Measurements from ENCODE around the gene ADGRG6.

DNA sequence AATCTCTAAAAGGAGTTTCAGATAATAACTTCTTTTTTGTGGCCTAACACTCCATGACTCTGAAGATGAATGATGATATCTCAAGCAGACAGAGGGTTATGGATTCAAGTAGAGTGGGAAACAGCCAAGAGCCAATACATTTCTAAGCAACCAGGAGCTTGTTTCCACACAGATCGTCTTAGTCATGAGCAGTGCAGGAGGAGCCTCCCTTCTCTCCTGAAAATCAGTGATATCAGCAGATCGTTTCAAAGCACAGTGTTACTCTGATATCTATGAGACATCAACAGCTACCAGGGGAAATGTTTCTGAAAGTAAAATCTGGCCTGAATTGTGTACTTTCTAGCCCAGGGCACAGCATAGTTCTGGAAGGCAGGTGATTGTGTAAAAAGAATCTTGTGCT is 11.5 kb downstream of the ADGRG6 start:
- TF ChIP-seq, protein P1, sequence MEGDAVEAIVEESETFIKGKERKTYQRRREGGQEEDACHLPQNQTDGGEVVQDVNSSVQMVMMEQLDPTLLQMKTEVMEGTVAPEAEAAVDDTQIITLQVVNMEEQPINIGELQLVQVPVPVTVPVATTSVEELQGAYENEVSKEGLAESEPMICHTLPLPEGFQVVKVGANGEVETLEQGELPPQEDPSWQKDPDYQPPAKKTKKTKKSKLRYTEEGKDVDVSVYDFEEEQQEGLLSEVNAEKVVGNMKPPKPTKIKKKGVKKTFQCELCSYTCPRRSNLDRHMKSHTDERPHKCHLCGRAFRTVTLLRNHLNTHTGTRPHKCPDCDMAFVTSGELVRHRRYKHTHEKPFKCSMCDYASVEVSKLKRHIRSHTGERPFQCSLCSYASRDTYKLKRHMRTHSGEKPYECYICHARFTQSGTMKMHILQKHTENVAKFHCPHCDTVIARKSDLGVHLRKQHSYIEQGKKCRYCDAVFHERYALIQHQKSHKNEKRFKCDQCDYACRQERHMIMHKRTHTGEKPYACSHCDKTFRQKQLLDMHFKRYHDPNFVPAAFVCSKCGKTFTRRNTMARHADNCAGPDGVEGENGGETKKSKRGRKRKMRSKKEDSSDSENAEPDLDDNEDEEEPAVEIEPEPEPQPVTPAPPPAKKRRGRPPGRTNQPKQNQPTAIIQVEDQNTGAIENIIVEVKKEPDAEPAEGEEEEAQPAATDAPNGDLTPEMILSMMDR (IDR thresholded peaks at IDR 0.05): no peak
- TF ChIP-seq POLR2AphosphoS5 (IDR thresholded peaks at IDR 0.05; ENCODE audit: low read depth, low read length) (peak; percentile 55), TAF1 (IDR thresholded peaks at IDR 0.05; ENCODE audit: borderline replicate concordance, low read depth, low read length) (no peak), EZH2phosphoT487 (IDR thresholded peaks at IDR 0.05; ENCODE audit: borderline replicate concordance, low read depth) (no peak), JUND (IDR thresholded peaks at IDR 0.05) (peak; percentile 47; the same call in 1 of the 2 replicates), GABPA (IDR thresholded peaks at IDR 0.05; ENCODE audit: low read depth) (no peak), EP300 (IDR thresholded peaks at IDR 0.05; ENCODE audit: borderline replicate concordance in 1 of 2, low read depth in 1 of 2, low read length in 1 of 2) (0 out of 4 replicates have a peak, but pooled peaks of 1 of the 2 experiments have one; percentile 28), RAD21 (IDR thresholded peaks at IDR 0.05; ENCODE audit: low read length) (no peak), ELF1 (IDR thresholded peaks at IDR 0.05) (no peak), CHD2 (IDR thresholded peaks at IDR 0.05; ENCODE audit: low read length, partially characterized antibody) (no peak)
- TF ChIP-seq, protein P2, sequence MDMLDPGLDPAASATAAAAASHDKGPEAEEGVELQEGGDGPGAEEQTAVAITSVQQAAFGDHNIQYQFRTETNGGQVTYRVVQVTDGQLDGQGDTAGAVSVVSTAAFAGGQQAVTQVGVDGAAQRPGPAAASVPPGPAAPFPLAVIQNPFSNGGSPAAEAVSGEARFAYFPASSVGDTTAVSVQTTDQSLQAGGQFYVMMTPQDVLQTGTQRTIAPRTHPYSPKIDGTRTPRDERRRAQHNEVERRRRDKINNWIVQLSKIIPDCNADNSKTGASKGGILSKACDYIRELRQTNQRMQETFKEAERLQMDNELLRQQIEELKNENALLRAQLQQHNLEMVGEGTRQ (IDR thresholded peaks at IDR 0.05; ENCODE audit: borderline replicate concordance, low read depth, low read length): no peak
- TF ChIP-seq, protein P3, sequence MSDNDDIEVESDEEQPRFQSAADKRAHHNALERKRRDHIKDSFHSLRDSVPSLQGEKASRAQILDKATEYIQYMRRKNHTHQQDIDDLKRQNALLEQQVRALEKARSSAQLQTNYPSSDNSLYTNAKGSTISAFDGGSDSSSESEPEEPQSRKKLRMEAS (IDR thresholded peaks at IDR 0.05; ENCODE audit: low read depth): no peak
- TF ChIP-seq, protein P4, sequence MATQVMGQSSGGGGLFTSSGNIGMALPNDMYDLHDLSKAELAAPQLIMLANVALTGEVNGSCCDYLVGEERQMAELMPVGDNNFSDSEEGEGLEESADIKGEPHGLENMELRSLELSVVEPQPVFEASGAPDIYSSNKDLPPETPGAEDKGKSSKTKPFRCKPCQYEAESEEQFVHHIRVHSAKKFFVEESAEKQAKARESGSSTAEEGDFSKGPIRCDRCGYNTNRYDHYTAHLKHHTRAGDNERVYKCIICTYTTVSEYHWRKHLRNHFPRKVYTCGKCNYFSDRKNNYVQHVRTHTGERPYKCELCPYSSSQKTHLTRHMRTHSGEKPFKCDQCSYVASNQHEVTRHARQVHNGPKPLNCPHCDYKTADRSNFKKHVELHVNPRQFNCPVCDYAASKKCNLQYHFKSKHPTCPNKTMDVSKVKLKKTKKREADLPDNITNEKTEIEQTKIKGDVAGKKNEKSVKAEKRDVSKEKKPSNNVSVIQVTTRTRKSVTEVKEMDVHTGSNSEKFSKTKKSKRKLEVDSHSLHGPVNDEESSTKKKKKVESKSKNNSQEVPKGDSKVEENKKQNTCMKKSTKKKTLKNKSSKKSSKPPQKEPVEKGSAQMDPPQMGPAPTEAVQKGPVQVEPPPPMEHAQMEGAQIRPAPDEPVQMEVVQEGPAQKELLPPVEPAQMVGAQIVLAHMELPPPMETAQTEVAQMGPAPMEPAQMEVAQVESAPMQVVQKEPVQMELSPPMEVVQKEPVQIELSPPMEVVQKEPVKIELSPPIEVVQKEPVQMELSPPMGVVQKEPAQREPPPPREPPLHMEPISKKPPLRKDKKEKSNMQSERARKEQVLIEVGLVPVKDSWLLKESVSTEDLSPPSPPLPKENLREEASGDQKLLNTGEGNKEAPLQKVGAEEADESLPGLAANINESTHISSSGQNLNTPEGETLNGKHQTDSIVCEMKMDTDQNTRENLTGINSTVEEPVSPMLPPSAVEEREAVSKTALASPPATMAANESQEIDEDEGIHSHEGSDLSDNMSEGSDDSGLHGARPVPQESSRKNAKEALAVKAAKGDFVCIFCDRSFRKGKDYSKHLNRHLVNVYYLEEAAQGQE (IDR thresholded peaks at IDR 0.05; ENCODE audit: low read depth, low read length): no peak
